ENCODE results near the gene CACNB1.

DNA sequence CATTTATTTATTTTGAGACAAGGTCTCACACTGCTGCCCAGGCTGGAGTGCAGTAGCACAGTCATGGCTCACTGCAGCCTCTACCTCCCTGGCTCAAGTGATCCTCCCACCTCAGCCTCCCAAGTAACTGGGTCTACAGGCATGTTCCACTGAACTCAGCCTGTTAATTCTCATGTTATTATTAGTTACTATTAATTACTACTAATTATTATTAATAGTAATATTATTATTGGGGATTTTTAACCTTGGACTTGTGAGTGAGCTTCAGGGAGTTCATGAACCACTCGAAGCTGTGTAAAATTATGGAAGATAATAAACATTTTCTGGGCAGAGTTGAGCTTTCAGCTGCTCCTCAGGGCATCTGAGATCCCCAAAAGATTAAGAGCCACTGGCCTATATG, 32.9 kb upstream of the CACNB1 start:
- TF ChIP-seq EZH2 (IDR thresholded peaks at IDR 0.05; ENCODE audit: low read length) = no peak
- TF ChIP-seq, protein P1, sequence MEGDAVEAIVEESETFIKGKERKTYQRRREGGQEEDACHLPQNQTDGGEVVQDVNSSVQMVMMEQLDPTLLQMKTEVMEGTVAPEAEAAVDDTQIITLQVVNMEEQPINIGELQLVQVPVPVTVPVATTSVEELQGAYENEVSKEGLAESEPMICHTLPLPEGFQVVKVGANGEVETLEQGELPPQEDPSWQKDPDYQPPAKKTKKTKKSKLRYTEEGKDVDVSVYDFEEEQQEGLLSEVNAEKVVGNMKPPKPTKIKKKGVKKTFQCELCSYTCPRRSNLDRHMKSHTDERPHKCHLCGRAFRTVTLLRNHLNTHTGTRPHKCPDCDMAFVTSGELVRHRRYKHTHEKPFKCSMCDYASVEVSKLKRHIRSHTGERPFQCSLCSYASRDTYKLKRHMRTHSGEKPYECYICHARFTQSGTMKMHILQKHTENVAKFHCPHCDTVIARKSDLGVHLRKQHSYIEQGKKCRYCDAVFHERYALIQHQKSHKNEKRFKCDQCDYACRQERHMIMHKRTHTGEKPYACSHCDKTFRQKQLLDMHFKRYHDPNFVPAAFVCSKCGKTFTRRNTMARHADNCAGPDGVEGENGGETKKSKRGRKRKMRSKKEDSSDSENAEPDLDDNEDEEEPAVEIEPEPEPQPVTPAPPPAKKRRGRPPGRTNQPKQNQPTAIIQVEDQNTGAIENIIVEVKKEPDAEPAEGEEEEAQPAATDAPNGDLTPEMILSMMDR (optimal IDR thresholded peaks at IDR 0.05 in 1 of 3, IDR thresholded peaks at IDR 0.05 in 1 of 3, conservative IDR thresholded peaks at IDR 0.05 in 1 of 3; ENCODE audit: extremely low read depth in 1 of 3, insufficient read depth in 2 of 3, low read length in 3 of 3) = no peak

Data from keratinocyte (primary cell).